HG02973 (cell line): ENCODE measurements around the gene ZBTB46.
A peak's percentile ranks its signal among the peaks of the same experiment; 100 is the strongest.

Experiments used
- ATAC-seq: cut with Tn5 transposase; IDR thresholded peaks from one replicate; pipeline ENCODE4 v1.9.1; 2021; ENCODE audit warnings: moderate library complexity; ENCODE audit not compliant: unreplicated experiment

Gene ZBTB46

DNA sequence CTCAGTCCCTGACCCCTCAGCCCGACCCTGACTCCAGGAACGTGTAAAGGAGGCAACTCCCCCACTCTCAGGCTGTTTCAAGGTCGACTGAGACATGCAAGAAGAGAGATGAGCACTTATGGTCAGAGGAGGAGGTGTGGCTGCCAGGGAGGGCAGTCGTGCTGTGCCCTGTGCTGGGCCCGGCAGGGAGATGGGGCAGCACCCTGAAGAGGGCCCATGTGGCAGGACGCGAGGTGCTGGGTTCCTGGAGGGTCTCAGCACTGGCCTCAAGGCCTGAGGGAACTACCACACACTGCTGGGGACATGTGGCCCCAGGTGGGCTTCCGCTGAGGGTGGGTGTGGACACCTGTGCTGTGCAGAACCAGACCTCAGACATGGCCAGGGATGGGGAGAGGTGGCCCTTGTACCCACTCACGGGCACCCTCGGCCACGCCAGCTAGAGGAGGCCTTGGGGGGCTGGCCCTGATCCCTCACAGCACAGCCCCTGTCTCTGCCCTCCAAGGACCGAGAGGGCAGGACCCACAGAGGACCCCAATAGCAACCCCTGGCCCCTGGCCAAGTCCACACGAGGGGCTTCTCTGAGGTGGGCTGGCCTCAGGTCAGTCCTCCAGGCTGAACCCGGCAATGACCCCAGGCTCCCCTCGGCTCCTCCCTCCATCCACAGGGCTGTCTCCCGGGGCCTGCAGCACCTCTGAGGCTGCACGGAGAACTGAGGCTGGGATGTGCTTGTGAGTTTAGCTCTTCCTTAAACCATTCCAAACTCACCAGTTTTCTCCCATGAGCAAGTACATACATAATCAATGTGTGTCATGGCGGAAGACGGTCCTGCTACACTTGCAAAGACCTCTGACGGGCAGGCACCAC is 82.8 kb downstream of the ZBTB46 start:
- no peak for ATAC-seq

DNA sequence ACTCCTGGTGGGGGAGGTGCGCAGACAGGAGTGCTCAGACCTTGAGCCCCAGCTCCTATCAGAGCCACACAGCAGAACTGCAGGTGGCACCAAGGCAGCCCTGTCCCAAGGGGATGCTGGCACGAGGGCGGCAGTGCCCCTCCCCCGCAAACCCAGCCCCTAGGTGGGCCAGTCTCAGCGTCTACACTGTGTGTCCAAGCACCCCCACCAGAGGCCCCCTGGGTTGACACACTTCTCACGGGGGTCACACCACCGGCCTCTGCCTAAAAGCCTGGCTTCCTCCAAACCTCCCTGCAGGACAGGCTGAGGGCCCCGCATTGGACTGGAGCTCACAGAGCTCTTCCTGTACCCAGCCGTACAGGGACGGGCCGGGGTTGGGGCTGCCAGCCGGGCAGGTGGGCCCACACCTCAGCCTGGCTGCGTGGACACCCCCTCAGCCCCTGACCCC is 83.4 kb downstream of the ZBTB46 start:
- no peak for ATAC-seq

DNA sequence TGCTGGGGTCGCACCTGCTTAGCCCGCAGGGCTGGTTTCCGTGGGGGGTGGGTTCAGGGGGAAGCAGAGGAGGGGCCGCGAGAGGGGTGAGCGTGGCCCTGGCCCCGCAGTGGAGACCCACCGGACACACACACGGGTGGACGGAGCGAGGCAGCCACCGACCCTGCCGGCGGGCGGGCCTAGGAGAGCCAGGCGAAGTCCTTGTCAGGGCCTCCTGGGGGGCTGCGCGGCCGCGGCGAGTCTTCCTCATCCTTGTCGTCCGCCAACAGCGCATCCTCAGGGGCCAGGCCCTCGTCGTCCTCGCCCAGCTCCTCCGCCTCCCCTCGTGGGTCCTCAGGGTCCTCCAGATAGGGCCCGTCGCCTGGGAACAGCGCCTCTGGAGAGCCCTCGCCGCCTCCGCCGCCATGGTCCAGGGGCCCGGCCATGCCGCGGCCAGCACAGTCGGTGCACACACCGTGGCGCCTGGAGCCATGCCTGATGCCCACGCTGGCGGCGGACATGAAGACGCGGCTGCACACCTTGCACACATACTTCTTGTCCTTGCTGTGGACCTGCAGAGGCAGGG is 84.2 kb downstream of the ZBTB46 start:
- ATAC-seq = no peak

DNA sequence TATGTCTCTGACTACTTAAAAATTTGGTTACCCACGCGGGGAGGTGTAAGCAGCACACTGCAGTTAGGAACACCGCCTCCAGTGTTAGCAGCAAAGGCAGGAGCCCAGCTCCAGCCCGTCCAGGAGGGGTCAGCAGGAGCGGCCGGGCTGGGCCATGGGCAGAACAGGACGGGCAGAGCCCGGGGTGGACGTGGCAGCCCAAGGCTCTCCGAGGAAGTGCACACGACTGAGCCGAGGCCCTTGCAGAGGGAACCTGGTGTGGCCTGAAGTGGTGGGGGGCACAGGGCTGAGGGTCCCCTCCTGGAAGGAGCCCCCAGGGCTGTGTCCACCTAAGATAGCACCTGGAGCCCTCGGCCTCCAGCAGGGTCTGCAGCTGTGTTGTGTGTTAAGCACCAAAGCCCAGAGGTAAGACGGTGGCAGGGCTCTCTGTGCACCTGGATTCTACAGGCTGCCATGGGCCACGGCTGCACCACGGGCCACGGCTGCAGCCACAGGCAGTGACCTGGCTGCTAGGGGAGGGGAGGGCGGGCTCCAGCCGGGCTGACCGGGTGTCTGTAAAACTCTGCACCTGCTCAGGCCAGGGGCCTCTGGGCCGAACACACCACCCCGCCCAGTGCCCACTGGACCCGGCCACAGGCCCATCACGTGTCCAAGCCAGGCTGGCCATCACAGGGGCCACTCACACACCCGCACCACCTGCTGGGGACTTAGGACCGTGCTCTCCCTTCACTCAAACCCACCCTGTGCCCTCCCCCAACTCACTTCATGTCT is 84.9 kb downstream of the ZBTB46 start:
- ATAC-seq = no peak

DNA sequence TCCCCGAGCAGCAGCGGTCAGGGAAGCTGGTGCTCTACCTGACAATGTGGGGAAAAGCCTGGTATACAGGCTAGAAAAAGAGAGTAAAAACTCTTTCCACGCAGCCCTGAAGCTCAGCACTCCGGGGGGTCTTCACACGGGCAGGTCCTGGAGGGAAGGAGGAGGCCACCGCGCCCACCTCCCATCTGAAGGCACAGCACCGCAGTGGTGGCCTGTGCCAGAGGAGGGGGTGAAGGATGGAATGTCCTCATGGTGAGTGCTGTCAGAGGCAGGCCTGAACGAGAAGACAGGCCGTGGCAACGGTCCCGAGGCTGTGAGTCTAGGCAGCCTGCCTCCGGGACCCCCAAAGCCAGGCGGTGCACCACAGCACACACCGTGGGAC is 85.6 kb downstream of the ZBTB46 start:
- no peak for ATAC-seq

DNA sequence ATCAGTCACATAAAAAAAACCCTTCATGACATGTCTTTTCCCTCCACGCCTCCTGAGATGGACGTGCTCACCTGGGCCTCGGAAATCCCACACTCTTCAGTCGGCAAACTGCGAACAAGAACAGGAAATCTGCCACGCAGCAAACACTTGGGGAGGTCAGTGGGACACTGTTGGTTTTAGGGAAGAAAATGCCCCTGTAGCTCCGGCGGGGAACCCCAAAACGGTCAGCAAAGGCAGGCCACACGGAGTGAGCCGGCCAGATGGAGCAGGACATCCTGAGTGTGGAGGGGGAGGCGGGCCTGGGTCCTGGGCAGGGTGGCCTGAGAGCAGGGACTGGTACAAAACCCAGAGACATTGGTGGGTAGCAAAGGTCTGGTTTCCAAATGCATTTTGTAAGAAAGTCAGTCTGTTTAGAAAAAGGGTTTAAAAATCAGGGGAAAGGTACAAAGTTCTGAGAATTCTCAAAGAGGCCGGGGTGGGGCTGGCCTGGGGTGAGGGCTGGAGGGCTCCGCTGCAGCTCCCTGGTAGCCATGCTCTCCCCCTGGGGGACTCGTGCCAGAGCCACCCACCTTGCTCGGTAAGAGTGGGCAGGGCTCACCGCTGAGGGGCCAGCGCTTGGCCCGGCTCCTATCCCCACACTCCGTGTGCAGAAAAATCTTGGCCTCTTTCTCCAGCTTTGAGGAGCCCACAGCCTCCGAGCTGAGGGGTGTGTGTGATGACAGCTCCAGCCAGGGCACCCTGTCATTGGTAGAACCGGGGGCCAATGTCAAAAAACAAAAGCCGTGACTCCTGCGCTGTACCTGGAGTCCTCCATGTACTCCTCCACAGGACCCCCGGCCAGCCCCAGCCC is 86.3 kb downstream of the ZBTB46 start:
- no peak for ATAC-seq

DNA sequence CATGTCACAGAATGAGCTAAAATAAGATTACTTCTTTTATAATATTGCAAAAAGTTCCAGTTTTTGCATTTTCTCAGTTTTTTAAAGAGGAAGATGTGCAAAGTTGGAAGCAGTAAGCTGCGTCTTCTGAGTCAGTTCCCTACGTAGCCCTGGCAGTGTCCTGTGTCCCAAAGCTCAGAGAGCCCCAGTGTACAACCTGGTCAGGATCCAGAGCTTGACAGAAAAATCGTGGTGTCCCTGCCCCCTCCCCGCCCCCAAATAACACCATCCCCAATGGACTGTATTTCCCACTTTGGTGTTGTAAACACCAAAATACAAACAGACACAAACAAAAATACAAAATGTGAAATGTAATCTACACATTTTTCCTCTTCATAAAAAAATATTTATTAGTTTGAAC is 86.9 kb downstream of the ZBTB46 start:
- no peak for ATAC-seq

DNA sequence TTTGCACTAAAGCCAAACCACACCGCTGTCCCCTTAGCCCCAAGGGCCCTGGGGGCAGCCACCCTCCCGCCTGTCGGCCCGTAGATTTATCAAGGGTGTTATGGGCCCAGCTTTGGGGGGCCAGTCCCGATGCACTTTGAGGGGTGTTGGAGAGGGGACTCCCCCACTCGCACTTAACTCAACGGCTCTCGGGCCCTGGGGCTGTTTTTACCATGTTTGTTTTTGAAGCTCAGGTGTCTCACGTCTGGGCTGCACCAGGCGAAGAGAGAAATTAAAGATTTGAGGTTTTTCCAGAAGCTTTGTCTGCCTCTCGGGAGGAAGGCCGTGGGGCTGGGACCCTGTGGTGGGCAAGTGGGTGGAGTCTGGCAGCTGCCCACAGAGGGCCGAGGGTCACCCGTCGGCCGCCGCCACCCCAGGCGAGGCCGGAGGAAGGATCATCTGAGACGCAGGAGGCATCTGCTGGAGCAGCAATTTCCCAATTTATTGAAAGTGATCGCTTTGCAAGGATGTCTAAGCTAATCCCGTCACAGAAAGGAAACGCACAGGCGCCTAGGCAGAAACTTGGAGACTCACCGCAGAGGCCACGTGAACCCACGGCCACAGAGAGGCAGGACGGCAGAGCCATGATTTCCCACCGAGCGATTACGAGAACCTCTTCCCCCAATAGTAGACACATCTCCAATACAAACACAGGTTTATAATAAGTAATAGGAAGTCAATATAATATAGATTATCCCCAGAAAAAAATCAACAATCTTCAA is 87.7 kb downstream of the ZBTB46 start:
- no peak for ATAC-seq

DNA sequence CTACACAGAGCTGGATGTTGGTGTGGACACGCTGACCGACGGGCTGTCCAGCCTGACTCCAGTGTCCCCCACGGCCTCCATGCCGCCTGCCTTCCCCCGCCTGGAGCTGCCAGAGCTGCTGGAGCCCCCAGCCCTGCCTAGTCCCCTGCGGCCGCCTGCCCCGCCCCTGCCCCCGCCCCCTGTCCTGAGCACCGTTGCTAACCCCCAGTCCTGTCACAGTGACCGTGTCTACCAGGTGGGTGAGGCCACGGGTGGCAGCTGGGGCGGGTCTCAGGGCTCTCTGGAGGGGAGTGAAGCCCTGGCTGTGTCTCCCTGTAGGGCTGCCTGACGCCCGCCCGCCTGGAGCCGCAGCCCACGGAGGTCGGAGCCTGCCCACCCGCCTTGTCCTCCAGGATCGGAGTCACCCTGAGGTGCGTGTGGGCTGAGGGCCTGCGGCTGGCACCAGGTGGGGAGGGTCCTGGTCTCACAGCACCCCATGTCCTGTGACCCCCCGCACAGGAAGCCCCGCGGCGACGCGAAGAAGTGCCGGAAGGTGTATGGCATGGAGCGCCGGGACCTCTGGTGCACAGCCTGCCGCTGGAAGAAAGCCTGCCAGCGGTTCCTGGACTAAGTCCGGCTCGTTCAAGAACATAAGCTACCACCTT is 88.6 kb downstream of the ZBTB46 start:
- ATAC-seq = no peak

DNA sequence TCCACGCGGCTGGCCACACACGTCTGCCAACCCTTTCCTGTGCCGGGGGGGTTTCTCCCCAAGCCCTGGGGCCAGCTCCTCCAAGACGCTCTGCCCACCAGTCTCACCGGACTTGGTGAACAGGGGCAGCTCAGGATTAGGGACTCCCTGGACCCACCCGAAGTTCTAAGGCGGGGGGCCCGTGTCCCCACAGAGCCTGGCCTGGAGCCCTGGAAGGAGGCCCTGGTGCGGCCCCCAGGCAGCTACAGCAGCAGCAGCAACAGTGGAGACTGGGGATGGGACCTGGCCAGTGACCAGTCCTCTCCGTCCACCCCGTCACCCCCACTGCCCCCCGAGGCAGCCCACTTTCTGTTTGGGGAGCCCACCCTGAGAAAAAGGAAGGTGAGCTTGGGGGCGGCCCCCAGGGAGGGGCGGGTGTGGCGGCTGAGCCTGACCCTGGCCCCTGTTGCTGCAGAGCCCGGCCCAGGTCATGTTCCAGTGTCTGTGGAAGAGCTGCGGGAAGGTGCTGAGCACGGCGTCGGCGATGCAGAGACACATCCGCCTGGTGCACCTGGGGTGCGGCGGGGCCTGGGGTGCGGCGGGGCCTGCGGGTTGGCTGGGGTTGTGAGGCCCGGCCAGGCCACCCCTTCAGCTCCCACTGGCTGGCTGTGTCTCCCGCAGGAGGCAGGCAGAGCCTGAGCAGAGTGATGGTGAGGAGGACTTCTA is 89.2 kb downstream of the ZBTB46 start:
- ATAC-seq = no peak

DNA sequence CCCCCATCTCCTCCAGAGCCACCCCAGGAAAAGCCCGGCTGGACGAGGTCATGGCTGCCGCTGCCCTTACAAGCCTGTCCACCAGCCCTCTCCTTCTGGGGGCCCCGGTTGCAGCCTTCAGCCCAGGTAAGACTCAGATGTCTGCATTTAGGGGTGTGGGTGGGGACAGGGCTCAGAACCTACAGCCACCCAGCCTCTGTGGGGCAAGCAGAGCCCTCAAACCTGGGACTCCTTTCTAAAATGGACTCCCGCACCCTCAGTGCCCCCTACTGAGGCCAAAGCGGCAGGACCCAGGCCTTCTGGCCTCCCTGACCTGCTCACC is 89.7 kb downstream of the ZBTB46 start:
- no peak for ATAC-seq

DNA sequence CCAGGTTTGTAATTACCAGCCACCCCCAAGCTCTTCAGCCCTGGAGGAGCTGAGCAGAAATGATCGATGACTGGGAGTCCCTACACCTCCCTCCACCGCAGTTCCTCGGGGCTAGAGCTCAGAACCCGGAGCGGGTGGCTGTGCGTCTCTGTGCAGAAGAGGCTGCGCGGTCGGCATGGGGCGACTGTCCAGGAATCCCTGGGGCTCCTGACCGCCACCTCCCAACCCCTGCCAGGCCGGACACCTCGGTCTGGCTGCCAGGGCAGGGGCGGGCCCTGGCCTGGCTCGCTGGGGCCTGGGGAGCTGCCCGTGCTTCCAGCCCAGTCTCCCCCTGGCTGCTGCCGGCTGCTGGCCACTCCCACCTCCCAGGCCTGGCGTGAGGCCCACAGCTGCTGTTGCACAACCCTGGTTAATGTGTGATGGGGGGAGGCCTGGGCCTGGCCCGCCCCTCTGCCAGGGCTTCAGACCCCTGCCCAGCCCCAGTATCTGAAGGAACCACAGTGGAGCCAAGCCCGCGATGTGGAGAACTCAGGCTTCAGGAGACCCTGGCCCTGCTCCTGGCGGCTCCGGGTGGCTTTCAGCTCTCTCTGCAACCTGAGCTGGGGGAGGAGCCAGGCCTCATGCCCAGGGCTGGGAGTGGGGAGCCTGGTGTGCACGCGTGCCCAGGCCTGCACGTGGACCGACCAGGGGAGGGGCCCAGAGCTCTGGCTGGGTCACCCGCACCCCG is 90.3 kb downstream of the ZBTB46 start:
- ATAC-seq = no peak

DNA sequence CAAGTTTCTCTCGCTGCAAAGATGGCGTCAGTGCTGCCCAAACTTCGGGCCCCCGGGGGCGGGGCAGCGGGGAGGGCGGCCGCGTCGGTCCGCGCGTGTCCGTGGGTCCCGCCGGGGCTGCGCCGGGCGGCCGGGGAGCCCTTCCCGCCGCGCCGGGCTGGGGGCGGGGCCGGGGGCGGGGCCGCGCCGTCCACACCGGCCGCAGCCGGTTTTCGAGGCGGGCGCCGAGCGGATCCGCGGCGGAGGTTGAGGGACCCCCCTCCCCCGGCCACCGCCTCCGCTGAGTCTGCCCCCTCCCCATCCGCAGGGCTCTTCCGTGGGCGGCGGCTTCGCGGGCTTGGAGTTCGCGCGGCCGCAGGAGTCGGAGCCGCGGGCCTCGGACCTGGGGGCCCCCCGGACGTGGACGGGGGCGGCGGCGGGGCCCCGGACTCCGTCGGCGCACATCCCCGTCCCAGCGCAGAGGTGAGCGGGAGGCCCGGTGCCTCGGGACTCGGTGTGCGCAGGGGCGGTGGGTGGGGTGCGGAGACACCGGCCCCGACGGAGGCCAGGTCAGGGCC is 90.9 kb downstream of the ZBTB46 start:
- peak; percentile 2 for ATAC-seq

DNA sequence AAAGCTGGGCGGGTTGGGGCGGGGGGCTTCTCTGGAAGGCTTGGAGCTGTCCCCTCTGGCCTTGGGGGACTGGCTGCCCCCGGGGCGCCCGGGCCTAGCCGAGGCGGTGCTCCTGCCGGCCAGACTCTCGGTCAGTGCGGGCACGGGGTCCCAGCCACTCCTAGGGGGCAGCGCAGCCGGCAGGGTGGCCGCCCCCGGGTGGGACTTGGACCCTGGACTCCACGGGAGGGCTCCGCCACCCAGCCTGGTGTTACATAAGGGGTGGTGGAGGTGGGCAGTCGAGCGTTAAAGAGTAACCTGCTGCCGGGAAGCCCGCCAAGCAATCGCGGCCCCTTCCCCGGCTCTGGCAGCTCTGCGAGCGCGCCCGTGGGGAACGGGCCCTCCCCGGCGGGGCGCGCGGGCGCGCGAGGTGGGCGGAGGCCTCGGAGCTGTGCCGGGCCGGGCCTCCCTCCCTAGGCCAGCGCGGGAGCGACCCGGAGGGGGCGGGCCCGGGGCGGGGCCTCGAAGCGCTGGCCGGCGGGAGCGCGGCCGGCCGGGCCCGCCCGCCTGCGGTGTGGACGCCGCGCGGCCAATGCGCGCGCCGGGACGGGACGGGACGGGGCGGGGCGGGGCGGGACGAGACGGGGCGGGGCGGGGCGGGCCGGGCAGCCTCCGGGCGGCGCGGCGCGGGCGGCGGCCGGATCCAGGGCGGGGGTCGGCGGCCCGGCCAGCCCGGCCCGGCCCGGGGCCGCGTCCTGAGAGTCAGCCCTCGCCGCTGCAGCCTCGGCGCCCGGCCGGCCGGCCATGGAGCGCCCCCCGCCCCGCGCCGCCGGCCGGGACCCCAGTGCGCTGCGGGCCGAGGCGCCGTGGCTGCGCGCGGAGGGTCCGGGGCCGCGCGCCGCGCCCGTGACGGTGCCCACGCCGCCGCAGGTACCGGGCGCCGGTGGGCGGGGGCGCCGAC is 91.7 kb downstream of the ZBTB46 start, which contains the start of gene SLC2A4RG:
SLC2A4RG (plus strand) TSS at position 647 of the 940 bp plus-strand sequence; CDS start at position 784, 137 bp downstream.
- ATAC-seq = peak; percentile 41

DNA sequence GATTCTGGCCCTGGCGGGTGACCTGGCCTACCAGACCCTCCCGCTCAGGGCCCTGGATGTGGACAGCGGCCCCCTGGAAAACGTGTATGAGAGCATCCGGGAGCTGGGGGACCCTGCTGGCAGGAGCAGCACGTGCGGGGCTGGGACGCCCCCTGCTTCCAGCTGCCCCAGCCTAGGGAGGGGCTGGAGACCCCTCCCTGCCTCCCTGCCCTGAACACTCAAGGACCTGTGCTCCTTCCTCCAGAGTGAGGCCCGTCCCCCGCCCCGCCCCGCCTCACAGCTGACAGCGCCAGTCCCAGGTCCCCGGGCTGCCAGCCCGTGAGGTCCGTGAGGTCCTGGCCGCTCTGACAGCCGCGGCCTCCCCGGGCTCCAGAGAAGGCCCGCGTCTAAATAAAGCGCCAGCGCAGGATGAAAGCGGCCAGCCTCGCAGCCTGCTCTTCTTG is 92.4 kb downstream of the ZBTB46 start:
- no peak for ATAC-seq

DNA sequence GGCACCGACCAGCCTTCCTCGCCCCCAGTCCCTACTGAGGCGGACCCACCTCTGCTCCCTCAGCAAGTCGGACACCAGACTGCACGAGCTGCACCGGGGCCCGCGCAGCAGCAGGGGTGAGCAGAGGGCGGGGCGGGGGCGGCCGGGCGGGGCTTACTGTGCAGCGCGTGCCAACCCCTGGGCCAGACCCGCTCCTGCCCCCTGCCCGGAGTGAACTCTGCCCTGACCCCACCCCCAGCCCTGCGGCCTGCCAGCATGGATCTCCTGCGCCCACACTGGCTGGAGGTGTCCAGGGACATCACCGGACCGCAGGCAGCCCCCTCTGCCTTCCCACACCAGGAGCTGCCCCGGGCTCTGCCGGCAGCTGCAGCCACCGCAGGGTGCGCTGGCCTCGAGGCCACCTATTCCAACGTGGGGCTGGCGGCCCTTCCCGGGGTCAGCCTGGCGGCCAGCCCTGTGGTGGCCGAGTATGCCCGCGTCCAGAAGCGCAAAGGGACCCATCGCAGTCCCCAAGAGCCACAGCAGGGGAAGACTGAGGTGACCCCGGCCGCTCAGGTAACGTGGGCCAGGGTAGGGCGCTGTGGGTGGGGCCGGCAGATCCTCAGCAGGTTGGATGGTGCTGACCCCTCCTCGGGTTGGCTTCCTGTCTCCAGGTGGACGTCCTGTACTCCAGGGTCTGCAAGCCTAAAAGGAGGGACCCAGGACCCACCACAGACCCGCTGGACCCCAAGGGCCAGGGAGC is 92.9 kb downstream of the ZBTB46 start:
- ATAC-seq = no peak

DNA sequence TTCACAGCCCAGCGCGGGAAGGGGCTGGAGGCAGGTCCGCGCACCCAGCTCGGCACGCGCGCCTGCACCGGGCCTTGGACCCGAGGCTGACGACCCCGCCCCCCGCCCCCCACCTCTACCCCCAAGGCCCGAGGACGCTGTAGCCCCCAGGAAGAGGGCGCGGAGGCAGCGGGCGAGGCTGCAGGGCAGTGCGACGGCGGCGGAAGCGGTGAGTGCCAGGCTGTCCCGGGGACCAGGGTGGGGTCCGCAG is 93.4 kb downstream of the ZBTB46 start:
- no peak for ATAC-seq
